GM18873 (cell line): Measurements from ENCODE around the gene ANKRD33.
"Not testable (repeated sequence)": the region's sequence is repeated elsewhere in the genome, so short reads cannot be mapped to it uniquely, and the experiment has no call there.

Experiments
- ATAC-seq: cut with Tn5 transposase; IDR thresholded peaks from one replicate; pipeline ENCODE4 v1.9.1; 2021; ENCODE audit warnings: mild to moderate bottlenecking, moderate library complexity, moderate number of reproducible peaks; ENCODE audit not compliant: unreplicated experiment, low FRiP score

Gene ANKRD33

DNA sequence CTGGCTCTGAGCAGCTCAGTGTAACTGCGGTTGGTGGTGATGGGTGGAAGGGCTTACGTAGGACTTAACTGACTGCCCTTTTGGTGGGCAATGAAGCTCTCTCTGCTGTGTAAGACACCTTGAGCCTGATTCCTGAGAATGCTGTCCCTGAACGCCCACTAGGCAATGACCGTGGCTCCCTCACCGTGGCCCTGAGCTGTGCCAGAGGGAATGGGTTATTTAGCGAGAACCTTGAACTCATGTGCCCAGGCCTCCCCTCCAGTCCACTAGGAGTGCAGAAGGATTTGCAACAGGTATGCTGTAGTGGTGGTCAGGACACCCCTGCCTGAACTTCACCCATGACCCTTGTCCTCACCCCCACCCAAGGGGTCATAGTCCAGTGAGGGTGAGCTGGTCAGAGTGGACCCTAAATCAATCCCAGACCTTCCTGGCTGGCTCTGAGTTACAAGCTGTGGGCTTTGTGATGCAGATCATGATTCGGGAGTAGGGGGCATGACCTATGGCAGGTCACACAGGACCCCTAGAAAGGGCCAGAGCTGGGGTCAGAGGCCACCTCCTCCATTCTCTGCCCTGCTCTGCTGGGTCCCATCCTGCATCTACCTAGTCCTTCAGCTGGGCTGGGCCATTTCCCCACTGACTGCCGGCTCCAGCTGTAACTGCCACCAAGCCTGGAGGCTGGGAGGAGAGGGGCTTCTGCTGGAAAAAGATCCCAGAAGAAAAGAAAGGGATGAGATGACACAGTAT lies 14.5 kb upstream of the ANKRD33 start:
- no peak for ATAC-seq

GRCh38 chr12:51874000-51874399 lies 13.9 kb upstream of the ANKRD33 start:
- no peak for ATAC-seq

DNA sequence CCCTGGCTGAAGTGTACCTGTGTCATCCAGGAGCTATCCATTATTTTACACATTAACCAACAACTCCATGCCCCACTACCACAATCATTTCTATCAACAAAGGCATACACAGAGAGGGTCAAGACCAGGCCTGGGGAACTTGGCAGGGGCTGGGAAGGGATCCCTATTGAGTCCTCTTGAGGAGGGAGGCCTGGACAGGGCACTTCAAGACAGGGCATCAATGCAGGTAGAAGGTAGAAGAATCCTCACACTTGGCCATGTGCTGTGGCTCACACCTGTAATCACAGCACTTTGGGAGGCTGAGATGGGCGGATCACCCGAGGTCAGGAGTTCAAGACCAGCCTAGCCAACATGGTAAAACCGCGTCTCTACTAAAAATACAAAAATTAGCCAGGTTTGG lies 13.4 kb upstream of the ANKRD33 start:
- no peak for ATAC-seq

GRCh38 chr12:51879102-51879501 lies 8.8 kb upstream of the ANKRD33 start:
- no peak for ATAC-seq

GRCh38 chr12:51883295-51883694 lies 4.6 kb upstream of the ANKRD33 start:
- ATAC-seq = no peak

DNA sequence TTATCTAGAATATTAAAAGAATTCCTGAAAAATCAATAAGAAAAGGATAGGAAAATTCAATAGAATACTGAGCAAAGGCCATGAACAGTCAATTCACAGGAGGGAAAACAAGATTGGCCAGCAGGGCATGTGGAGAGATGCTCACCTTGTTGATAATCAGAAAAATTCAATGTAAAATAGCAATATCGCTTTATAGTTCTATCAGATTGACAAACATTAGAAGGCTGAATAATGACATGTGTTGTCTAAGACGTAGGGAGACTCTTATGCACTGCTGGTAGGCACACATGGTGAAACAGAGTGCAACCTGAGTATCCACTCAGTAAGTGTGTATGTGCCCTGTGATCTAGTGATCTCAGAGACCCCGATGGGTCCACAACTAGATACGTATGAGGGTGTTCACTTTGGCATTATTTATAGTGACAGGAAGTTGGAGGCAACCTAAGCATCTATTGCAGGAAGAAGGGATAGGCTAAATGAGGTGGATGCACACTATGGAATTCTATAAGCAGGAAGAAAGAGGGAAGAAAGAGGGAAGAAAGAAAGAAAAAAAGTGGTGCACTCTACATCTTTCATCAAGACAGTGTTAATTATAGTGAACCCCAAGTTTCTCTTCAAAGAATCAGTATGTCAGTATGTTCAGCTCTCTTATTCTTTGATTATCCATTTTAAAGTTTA lies 3.8 kb upstream of the ANKRD33 start:
- ATAC-seq = no peak

- ATAC-seq = no peak
Observed at GRCh38 chr12:51884676-51885229, 3.1 kb upstream of the ANKRD33 start.

DNA sequence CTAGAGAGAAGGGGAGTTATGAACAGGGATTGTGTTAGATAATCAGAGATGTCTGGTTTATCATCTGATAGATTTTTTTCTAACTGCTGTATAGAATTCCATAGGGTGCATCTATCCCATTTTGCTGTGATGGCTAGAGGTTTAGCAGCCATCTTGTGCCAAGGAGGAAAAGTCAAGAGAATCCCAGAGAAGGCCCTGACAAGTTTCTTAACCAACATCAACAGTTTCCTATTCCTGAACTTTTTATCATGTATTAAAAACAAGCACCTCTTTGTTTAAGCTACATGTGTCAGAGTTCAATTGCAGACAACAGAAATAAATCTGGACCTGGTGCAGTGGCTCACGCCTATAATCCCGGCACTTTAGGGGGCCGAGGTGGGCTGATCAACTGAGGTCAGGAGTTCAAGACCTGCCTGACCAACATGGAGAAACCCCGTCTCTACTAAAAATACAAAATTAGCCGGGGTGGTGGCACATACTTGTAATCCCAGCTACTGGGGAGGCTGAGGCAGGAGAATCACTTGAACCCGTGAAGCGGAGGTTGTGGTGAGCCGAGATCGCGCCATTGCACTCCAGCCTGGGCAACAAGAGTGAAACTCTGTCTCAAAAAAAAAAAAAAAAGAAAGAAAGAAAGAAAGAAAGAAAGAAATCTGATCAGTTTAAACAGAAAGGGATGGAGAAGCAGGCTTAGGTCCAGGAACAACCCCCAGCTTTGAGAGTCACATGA lies 2.4 kb upstream of the ANKRD33 start:
- not testable (repeated sequence) for ATAC-seq

GRCh38 chr12:51886021-51886710 lies 1.7 kb upstream of the ANKRD33 start:
- no peak for ATAC-seq

GRCh38 chr12:51888316-51889215 lies 663 bp downstream of the ANKRD33 start:
- no peak for ATAC-seq

GRCh38 chr12:51889216-51890132 lies 1.6 kb downstream of the ANKRD33 start:
- no peak for ATAC-seq

DNA sequence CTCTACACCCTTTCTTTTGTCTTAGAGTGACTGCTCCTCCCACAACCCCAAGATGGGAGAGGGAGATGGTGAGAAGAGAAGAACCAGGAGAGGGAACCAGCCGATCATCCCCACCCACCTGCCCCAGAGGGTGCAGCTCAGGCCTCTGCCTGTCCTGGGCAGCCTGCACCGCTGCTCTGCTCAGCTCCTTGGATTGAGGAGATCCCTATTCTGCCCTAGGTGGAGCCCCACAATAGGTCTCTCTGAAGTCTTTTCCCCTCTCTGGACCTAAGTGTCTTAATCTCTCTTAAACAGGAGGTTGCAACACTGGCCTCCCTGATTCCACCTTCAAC lies 2.2 kb downstream of the ANKRD33 start:
- ATAC-seq = no peak

DNA sequence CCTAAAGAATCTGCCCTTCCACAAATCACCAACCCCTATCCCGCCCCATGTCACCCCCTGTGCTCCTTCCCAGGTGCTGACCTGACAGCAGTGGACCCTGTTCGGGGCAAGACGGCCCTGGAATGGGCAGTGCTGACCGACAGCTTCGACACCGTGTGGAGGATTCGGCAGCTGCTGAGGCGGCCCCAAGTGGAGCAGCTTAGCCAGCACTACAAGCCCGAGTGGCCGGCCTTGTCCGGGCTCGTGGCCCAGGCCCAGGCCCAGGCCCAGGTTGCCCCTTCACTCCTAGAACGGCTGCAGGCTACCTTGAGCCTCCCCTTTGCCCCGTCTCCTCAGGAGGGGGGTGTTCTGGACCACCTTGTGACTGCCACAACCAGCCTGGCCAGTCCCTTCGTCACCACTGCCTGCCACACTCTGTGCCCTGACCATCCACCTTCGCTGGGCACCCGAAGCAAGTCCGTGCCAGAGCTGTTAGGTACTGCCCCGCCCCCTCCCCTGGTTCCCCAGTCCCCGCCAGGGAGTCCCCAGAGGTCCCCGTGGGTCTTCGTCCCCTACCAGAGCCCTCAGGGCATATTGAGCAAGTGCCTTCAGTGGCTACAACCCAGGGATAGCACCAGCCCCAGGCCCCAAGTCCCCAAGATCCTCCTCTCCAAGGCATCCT lies 2.7 kb downstream of the ANKRD33 start:
- no peak for ATAC-seq

DNA sequence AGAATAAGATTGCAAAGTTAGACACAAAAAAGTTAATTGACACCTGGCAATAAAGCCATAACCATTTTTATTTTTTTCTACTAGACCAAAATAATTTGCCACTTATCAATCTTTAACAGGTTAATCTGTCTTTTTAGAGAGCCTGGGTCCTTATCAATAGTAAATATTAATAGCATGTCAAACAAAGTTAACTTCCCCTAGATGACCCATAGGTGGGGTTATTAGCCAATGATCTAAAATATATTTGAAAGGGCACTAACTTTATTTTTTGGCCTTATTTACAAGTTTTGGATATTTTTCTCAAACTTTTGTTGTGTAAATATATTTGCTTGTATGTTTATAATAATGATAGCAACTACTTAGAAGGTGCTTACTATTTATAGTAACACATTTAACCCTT lies 3.9 kb downstream of the ANKRD33 start:
- no peak for ATAC-seq

GRCh38 chr12:51893786-51894185 lies 5.9 kb downstream of the ANKRD33 start:
- no peak for ATAC-seq

DNA sequence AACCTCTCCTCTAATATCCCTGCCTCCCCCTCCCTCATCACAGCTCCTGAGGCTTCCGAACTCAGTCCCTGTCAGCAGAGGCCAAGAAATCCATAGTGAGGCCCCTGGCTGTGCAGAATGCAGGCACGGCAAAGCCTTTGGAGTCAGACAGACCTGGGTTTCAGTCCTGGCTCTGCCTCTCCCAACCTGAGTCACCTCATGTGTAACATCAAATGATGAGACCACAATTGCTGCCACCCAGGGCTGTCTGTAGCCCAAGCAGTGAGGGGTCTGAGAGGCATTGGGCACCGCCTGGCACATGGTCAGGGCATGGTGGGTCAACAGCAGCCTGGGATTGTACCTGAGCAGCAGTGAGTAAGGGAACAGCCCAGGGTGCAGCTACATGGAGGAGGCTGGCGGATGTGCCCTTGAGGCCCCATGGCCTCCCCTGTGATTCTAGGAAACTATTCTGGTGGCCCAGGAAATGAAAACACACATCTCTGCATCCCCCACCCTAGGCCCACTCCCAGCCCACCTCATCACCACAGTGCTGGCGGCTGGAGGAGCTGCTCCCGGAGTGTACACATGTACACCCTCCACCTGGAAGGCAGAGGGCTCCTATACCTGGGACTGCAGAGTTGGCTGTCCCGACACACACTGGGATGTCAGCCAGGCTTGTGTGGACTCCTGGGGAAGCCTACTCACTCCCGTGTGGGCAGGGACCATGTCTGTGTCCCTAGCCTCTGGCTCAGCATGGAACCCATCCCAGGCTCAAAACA lies 7.7 kb downstream of the ANKRD33 start:
- ATAC-seq = no peak

DNA sequence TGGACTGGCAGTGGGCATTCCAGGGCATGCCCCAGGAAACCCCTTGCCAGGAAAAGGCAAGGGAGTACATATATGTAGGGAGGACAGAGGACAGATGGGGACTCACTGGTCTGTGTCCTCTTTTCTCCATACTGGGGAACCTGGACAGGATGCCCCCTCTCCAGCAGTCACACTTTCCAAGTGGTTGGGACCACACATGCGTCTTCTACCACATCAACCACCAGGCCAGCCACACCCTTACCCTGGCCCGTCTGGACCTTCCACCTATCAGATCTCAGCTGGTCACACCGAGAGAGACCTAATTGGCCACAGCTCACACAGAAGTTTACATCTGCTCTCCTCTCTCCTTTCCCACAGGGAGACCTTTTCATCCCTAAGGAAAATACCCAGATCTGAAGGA lies 8.3 kb downstream of the ANKRD33 start:
- ATAC-seq = no peak

GRCh38 chr12:51897181-51897580 lies 9.3 kb downstream of the ANKRD33 start:
- no peak for ATAC-seq
